ENCODE data around the gene C9. TPM values are rescaled to one million over a fixed set of nuclear protein-coding genes. Genes with fewer than 3 reads are reported as not detected.

Gene C9
- total and polyA plus RNA-seq, 2 of the 4 experiments (the other 2 are of a cell fraction): not detected

DNA sequence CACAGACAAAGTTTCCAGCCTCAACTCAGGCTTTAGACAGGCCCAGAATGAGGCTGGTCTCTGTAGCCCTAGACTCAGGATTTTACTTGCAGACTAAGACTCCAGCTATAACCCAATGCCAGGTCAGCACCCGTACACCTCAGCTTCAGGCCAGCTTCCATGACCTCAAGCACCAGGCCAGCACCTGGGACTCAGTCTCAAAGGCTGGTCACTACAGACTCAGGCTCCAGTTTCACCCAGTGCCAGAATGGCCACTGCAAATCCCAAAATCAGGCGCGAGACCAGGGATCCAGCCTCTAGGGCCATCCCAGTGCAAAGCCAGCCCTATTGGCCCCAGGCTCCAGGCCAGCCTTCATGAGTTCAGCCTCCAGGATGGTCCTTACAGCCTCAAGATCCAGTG lies 44.9 kb downstream of the C9 start:
- ChIA-PET POLR2A (ENCODE audit: unreplicated experiment) (no interaction called here), CTCF (interaction anchor here (0.6 kb wide), 1 partner anchor 325 kb away, joined by 3 read pairs; no protein-coding TSS in a partner anchor)
- H3K4me2 ChIP-seq (ENCODE audit: low read depth, low read length): no peak overlapping the region
- in situ Hi-C loops (cut with MboI; ENCODE audit: low sequenced_read_pairs): loop anchor here (25.0 kb wide), 1 partner anchor 932 kb away; no protein-coding TSS in a partner anchor
- no peak overlapping the region for H3K4ac ChIP-seq (ENCODE audit: low read depth, low read length)
- H2AK9ac ChIP-seq (replicated peaks; ENCODE audit: low read depth, low read length, poor library complexity): no peak overlapping the region
- H3K9me1 ChIP-seq (ENCODE audit: insufficient read depth, low read length): no peaks in the 10 kb centered on the region
- H3K27me3 ChIP-seq (ENCODE audit: control insufficient read depth, insufficient read depth, low read length): no peaks in the 10 kb centered on the region; the same call in 1 of the 2 replicates
- no peak overlapping the region for H3K9ac ChIP-seq (ENCODE audit: low read depth, low read length)
- intact Hi-C loops (cut with micrococcal nuclease): no loop called here
- H4K91ac ChIP-seq (ENCODE audit: insufficient read depth, low read depth, low read length): no peak overlapping the region
- dilution Hi-C loops (cut with HindIII; ENCODE audit: low sequenced_read_pairs, unreplicated experiment): no loop called here
- H2BK15ac ChIP-seq (ENCODE audit: low read depth, low read length): no peak overlapping the region
- H3K18ac ChIP-seq (ENCODE audit: low read depth, low read length): no peak overlapping the region
- no peak overlapping the region for H3K14ac ChIP-seq (replicated peaks; ENCODE audit: low read depth, low read length)
- no peak for DNase-seq
- H4K8ac ChIP-seq (ENCODE audit: low read depth in 2 of 2, low read length in 2 of 2): no peak overlapping the region
- H3K36me3 ChIP-seq (ENCODE audit: control insufficient read depth, insufficient read depth, low read length): no peaks in the 10 kb centered on the region
- no peak overlapping the region for H2BK20ac ChIP-seq (ENCODE audit: low read depth, low read length)
- no peak for ATAC-seq (ENCODE audit: low read depth)
- no peaks in the 10 kb centered on the region for H3K9me3 ChIP-seq (ENCODE audit: control insufficient read depth, insufficient read depth, low read length)
- no peak overlapping the region for H2BK5ac ChIP-seq (ENCODE audit: low read depth, low read length, poor library complexity, severe bottlenecking)
- no peaks in the 10 kb centered on the region for H3K4me1 ChIP-seq (ENCODE audit: control insufficient read depth, insufficient read depth, low read length)
- H2AK5ac ChIP-seq (ENCODE audit: low read depth, low read length): no peak overlapping the region
- no peaks in the 10 kb centered on the region for H4K20me1 ChIP-seq (ENCODE audit: insufficient read depth, low read length)
- H3K56ac ChIP-seq (ENCODE audit: extremely low read depth, insufficient read depth, low read length): no peak overlapping the region
- H4K5ac ChIP-seq (ENCODE audit: low read depth, low read length): no peak overlapping the region
- no TSS peak for BruUV-seq (replicated peaks)
- WGBS, 2 experiments (ENCODE audit: extremely low coverage in 2 of 2, insufficient read length in 1 of 2): 93% methylated on average over 2 of the region's 3 CpGs; no CpG with 5 or more reads in 1 of the 2 experiments
- H3K4me3 ChIP-seq (ENCODE audit: insufficient read depth, low read depth, low read length): no peak overlapping the region
- H3K23ac ChIP-seq (ENCODE audit: low read depth, low read length): no peak overlapping the region
- no peak overlapping the region for H2AFZ ChIP-seq (replicated peaks; ENCODE audit: low read length, poor library complexity)
- no peak overlapping the region for H2BK120ac ChIP-seq (ENCODE audit: low read depth, low read length)
- no peak overlapping the region for H3K27ac ChIP-seq (ENCODE audit: insufficient read depth, low read length)
- H3K79me1 ChIP-seq (ENCODE audit: low read depth in 1 of 2, low read length in 2 of 2): no peaks in the 10 kb centered on the region
- TF ChIP-seq MAFK (IDR thresholded peaks at IDR 0.05; ENCODE audit: low read depth, low read length) (no peak), USF2 (IDR thresholded peaks at IDR 0.05; ENCODE audit: low read depth, low read length) (no peak), FOS (IDR thresholded peaks at IDR 0.05; ENCODE audit: low read depth, low read length) (no peak), MXI1 (IDR thresholded peaks at IDR 0.05; ENCODE audit: borderline replicate concordance, low read depth, low read length) (no peak), NFE2L2 (IDR thresholded peaks at IDR 0.05; ENCODE audit: low read depth, low read length) (no peak), CEBPB (IDR thresholded peaks at IDR 0.05; ENCODE audit: low read depth, low read length) (no peak), RCOR1 (IDR thresholded peaks at IDR 0.05; ENCODE audit: insufficient replicate concordance, low read length) (no peak), MAZ (IDR thresholded peaks at IDR 0.05; ENCODE audit: borderline replicate concordance, low read depth, low read length) (no peak), CTCF (conservative IDR thresholded peaks at IDR 0.05; ENCODE audit: low read depth, low read length) (no peak), CHD1 (IDR thresholded peaks at IDR 0.05; ENCODE audit: low read depth, low read length) (no peak), RFX5 (IDR thresholded peaks at IDR 0.05; ENCODE audit: low read depth, low read length) (no peak)
- TF ChIP-seq, protein P1, sequence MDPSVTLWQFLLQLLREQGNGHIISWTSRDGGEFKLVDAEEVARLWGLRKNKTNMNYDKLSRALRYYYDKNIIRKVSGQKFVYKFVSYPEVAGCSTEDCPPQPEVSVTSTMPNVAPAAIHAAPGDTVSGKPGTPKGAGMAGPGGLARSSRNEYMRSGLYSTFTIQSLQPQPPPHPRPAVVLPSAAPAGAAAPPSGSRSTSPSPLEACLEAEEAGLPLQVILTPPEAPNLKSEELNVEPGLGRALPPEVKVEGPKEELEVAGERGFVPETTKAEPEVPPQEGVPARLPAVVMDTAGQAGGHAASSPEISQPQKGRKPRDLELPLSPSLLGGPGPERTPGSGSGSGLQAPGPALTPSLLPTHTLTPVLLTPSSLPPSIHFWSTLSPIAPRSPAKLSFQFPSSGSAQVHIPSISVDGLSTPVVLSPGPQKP (IDR thresholded peaks at IDR 0.05; ENCODE audit: borderline replicate concordance, low read depth, low read length): no peak
